C4-2B (cell line): ENCODE data around the gene EFNA1.

ENCODE experiments used
- H3K27ac ChIP-seq: fragments of 450-650 bp; 2 replicates; pipeline ENCODE4 v1.5.1; 2017
- ZFX ChIP-seq: fragments of 450-650 bp; IDR thresholded peaks from 2 replicates; pipeline ENCODE4 v1.6.1; 2017
- TF ChIP-seq, protein P1 (sequence below): fragments of 450-650 bp; conservative IDR thresholded peaks from 2 replicates; pipeline ENCODE4 v1.5.1; 2017; ENCODE audit warnings: mild to moderate bottlenecking

The EFNA1 gene

DNA sequence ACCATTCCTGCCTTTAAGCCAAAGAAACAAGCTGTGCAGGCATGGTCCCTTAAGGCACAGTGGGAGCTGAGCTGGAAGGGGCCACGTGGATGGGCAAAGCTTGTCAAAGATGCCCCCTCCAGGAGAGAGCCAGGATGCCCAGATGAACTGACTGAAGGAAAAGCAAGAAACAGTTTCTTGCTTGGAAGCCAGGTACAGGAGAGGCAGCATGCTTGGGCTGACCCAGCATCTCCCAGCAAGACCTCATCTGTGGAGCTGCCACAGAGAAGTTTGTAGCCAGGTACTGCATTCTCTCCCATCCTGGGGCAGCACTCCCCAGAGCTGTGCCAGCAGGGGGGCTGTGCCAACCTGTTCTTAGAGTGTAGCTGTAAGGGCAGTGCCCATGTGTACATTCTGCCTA lies 6.6 kb downstream of the EFNA1 start:
- H3K27ac ChIP-seq, result peak overlapping the region; percentile 95
- TF ChIP-seq ZFX, result no peak
- TF ChIP-seq, protein P1, sequence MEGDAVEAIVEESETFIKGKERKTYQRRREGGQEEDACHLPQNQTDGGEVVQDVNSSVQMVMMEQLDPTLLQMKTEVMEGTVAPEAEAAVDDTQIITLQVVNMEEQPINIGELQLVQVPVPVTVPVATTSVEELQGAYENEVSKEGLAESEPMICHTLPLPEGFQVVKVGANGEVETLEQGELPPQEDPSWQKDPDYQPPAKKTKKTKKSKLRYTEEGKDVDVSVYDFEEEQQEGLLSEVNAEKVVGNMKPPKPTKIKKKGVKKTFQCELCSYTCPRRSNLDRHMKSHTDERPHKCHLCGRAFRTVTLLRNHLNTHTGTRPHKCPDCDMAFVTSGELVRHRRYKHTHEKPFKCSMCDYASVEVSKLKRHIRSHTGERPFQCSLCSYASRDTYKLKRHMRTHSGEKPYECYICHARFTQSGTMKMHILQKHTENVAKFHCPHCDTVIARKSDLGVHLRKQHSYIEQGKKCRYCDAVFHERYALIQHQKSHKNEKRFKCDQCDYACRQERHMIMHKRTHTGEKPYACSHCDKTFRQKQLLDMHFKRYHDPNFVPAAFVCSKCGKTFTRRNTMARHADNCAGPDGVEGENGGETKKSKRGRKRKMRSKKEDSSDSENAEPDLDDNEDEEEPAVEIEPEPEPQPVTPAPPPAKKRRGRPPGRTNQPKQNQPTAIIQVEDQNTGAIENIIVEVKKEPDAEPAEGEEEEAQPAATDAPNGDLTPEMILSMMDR, result no peak

DNA sequence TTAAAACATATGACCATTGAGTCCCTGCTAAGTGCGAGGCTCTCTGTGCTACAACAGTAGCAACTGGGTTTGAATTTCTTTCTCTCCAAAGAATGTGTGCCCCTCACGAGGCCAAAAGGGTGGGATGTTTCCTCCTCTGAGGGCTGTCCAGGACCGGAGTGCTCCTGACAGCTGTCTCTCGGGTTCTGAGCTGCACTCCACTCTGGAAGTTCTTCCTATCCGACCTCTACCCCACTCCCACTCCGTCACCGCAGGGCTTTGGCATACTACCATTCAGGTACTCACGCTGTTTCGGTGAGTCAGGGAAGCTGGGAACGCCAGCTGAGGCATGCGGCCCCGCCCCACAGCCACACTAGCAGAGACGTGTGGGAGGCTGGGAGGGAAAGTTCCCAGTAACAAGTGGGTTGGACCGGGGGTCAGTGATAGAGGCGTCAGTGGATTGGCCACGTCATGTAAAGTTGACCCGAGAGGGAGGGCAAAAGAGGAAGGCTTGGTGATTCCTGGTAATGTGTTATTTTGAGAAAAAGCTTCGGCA lies 7.3 kb downstream of the EFNA1 start:
- peak overlapping the region; percentile 95 for H3K27ac ChIP-seq
- TF ChIP-seq ZFX, result no peak
- TF ChIP-seq, protein P1, result no peak

DNA sequence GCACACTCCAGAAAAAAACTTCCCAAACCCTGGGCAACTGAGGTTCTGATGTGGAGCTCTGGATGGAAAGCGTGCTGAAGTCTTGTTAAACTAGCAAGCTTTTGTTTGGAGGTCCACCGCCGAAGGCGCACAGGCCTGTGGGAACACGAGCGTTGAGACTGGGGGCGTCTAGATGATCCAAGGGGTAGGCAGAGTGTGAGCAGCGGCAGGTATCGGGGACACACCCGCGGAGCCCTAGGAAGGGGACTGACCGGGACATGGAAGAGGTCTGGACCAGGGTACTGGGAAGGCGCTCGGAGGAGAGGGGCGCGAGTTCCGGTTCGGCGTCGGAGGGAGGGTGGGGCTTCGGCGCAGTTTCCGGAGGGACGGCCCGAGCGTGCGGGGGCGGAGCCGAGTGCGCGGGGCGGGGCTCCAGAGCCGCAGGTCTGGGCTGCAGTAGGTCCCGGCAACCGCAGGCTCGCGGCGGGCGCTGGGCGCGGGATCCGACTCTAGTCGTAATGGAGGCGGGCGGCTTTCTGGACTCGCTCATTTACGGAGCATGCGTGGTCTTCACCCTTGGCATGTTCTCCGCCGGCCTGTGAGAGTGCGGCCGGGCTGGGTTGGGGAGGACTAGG lies 7.8 kb downstream of the EFNA1 start, which contains the start of gene SLC50A1:
SLC50A1 (plus strand) TSS at position 438 of the 614 bp plus-strand sequence; CDS start at position 498, 60 bp downstream.
- peak within 1 kb of the TSS; percentile 95 for H3K27ac ChIP-seq
- no peak for TF ChIP-seq ZFX
- TF ChIP-seq, protein P1, result no peak; the same call in 1 of the 2 replicates

DNA sequence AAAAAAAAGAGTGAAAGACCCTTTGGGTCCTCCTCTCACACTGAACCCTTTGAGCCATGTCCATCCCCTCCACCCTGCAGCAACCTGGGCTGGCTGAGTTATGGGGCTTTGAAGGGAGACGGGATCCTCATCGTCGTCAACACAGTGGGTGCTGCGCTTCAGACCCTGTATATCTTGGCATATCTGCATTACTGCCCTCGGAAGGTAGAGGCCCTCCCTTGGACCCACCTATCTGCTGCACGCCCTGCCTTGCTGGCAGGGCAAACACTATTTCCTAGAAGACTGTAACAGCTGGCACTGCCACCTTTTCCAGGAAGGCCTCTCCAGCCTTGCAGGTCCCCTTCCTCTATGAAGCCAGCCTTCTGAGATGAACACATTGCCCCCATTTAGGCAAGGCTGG lies 9.1 kb downstream of the EFNA1 start:
- peak overlapping the region; percentile 95 for H3K27ac ChIP-seq
- TF ChIP-seq, protein P1, result no peak
- TF ChIP-seq ZFX, result no peak

DNA sequence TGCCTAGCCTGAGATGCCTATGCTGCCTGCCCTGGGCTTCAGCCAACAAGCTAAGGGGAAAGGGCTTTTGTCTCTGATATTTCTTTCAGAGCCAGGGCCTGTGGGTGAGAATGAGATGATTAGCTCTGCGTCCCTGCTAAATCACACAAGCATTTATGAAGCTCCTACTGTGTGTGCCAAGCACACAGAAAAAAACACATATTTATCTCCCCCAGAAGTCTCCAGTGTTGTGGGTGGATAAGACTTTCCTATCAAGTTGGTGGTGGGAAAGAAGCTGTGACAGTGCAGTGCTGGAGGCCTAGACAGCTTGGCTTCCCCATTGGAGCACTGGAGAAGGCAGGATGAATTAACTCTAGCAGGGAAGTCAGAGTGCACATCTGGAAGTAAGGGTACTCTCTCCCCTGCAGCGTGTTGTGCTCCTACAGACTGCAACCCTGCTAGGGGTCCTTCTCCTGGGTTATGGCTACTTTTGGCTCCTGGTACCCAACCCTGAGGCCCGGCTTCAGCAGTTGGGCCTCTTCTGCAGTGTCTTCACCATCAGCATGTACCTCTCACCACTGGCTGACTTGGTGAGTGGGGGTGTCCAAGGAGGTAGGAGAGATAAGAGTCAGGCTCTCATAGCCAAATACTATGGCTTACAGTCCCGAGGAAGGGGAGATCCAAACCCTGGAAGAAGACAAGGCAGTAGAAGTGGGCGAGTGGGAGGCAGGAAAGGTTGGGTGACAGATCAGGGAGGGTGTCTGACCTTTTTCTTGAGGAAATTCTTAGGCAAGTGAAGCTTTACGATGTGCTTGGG lies 9.7 kb downstream of the EFNA1 start:
- peak overlapping the region; percentile 95 for H3K27ac ChIP-seq
- TF ChIP-seq, protein P1, result no peak
- no peak for TF ChIP-seq ZFX

DNA sequence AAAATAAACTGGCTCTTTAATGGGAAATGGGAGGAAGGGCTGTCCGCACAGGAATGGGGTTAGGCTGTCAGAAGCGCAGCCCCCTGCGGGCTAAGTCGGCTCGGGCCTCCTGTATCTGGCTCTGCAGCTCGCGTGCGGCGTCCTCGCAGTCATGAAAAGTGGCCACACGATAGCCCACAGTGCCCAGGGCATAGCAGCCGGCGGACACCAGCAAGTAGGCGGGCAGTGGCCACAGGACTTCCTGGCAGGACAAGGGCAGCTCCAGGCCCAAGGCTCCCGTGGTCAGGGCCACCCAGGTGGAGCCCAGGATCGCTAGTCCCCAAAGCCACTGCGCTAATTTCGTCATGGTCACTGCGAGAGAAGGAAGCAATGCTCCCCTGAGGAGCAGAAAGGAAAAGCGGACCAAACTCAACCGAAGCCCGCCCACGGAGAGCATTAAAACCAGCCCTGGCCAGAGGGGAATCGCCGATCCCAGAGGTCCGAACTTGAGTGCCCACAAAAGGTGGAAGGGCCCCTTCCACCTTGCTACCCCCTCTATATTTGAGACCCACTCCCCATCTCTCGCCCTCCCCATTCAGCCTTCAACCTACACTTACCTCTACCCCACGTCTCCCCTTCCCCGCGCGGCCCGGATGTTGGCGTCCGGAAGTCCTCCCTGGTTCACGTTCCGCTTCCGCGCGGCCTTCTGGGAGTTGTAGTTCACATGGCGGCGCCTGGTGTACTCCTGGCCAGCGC lies 12.4 kb downstream of the EFNA1 start, which contains the start of gene DPM3:
DPM3 (minus strand) TSS at position 637 of the 735 bp plus-strand sequence; CDS start at position 346, 291 bp downstream.
- TF ChIP-seq ZFX, result peak; percentile 38; the same call in 1 of the 2 replicates
- TF ChIP-seq, protein P1, result no peak
- H3K27ac ChIP-seq, result peak within 1 kb of the TSS; percentile 84
